CD4-positive, alpha-beta T cell treated with Interleukin-15 for 4 hours (primary cell): ENCODE measurements around the gene ZSCAN25.
"Not testable (repeated sequence)": the region's sequence is repeated elsewhere in the genome, so short reads cannot be mapped to it uniquely, and the experiment has no call there.

Experiments used
- DNase-seq: peaks from one replicate; pipeline ENCODE4 v3.0.0-alpha.2; 2020; ENCODE audit warnings: low spot score

The ZSCAN25 gene

GRCh38 chr7:99617192-99617781, 541 bp downstream of the ZSCAN25 start:
- DNase-seq, result no peak

- no peak for DNase-seq
Observed at GRCh38 chr7:99618726-99619125, 2.0 kb downstream of the ZSCAN25 start.

GRCh38 chr7:99619571-99620130, 2.9 kb downstream of the ZSCAN25 start:
- no peak for DNase-seq

GRCh38 chr7:99621271-99621670, 4.5 kb downstream of the ZSCAN25 start:
- DNase-seq, result no peak

- no peak for DNase-seq
Observed at GRCh38 chr7:99622596-99622995, 5.8 kb downstream of the ZSCAN25 start.

- DNase-seq, result no peak
Observed at GRCh38 chr7:99623091-99623693, 6.4 kb downstream of the ZSCAN25 start.

GRCh38 chr7:99623702-99624447, 7.1 kb downstream of the ZSCAN25 start:
- DNase-seq, result no peak

GRCh38 chr7:99624484-99624883, 7.7 kb downstream of the ZSCAN25 start:
- DNase-seq, result peak; percentile 58

GRCh38 chr7:99625321-99625720, 8.6 kb downstream of the ZSCAN25 start:
- DNase-seq, result no peak

- no peak for DNase-seq
Observed at GRCh38 chr7:99625961-99626360, 9.2 kb downstream of the ZSCAN25 start.

GRCh38 chr7:99626661-99627060, 9.9 kb downstream of the ZSCAN25 start:
- DNase-seq, result no peak

GRCh38 chr7:99627513-99627912, 10.8 kb downstream of the ZSCAN25 start:
- DNase-seq, result no peak

GRCh38 chr7:99628471-99629465, 12.0 kb downstream of the ZSCAN25 start:
- no peak for DNase-seq

GRCh38 chr7:99629643-99630042, 12.9 kb downstream of the ZSCAN25 start:
- DNase-seq, result no peak

- DNase-seq, result no peak
Observed at GRCh38 chr7:99631295-99632109, 14.8 kb downstream of the ZSCAN25 start.

GRCh38 chr7:99637414-99637813, 20.7 kb downstream of the ZSCAN25 start:
- DNase-seq, result not testable (repeated sequence)

GRCh38 chr7:99638731-99639130, 22.0 kb downstream of the ZSCAN25 start:
- no peak for DNase-seq

GRCh38 chr7:99639267-99639666, 22.5 kb downstream of the ZSCAN25 start:
- no peak for DNase-seq

GRCh38 chr7:99642027-99642426, 25.3 kb downstream of the ZSCAN25 start:
- no peak for DNase-seq

- DNase-seq, result no peak
Observed at GRCh38 chr7:99643464-99643863, 26.7 kb downstream of the ZSCAN25 start.

- no peak for DNase-seq
Observed at GRCh38 chr7:99644431-99644830, 27.7 kb downstream of the ZSCAN25 start.
